CD14-positive monocyte (primary cell): ENCODE results near the gene C19orf85. TPM values are rescaled to one million over a fixed set of nuclear protein-coding genes. Genes with fewer than 3 reads are reported as not detected.

Source experiments
- DNase-seq, 3 donors: peaks; one replicate each; pipeline ENCODE4 v3.0.0-alpha.2; 2011 to 2022
- H2AFZ ChIP-seq: 2 replicates; pipeline ENCODE4 v1.6.0; 2012; ENCODE audit warnings: mild to moderate bottlenecking, low read depth, low read length, inconsistent platforms; ENCODE audit not compliant: insufficient read depth, poor library complexity, severe bottlenecking
- H3K27ac ChIP-seq, 2 donors: 1 replicate in 1 of 2; 2 replicates in 1 of 2; pipeline ENCODE4 v1.5.1; 2012 to 2013; ENCODE audit warnings: low read length in 2 of 2, control low read depth in 1 of 2, inconsistent platforms in 1 of 2, low read depth in 1 of 2, mild to moderate bottlenecking in 1 of 2
- H3K27me3 ChIP-seq, 2 donors: one replicate each; pipeline versions ENCODE4 v1.6.0 to v1.6.1; 2011 to 2013; ENCODE audit warnings: low read length in 2 of 2; ENCODE audit not compliant: control insufficient read depth in 2 of 2, insufficient read depth in 2 of 2
- H3K36me3 ChIP-seq, 2 donors: replicated peaks in 1 of 2; 1 replicate in 1 of 2; 2 replicates in 1 of 2; pipeline versions ENCODE4 v1.5.1 to v1.6.1; 2012 to 2013; ENCODE audit warnings: low read length in 2 of 2, control low read depth in 1 of 2, inconsistent platforms in 1 of 2, mild to moderate bottlenecking in 1 of 2; ENCODE audit not compliant: insufficient read depth in 2 of 2, control insufficient read depth in 1 of 2
- H3K4me1 ChIP-seq, 2 donors: 1 replicate in 1 of 2; 2 replicates in 1 of 2; pipeline versions ENCODE4 v1.5.1 to v1.6.1; 2012 to 2013; ENCODE audit warnings: low read length in 2 of 2, control low read depth in 1 of 2, inconsistent platforms in 1 of 2, mild to moderate bottlenecking in 1 of 2, moderate library complexity in 1 of 2; ENCODE audit not compliant: insufficient read depth in 2 of 2, control insufficient read depth in 1 of 2
- H3K4me2 ChIP-seq: replicated peaks from 2 replicates; pipeline ENCODE3; 2012; ENCODE audit warnings: low read length, moderate library complexity, mild to moderate bottlenecking; ENCODE audit not compliant: poor library complexity, severe bottlenecking; ENCODE audit errors: extremely low read depth
- H3K4me3 ChIP-seq, 3 experiments: fragments of 200-600 bp in 1 of 3; sonication (generic) in 1 of 3; replicated peaks in 1 of 3; 1 replicate in 2 of 3; 2 replicates in 1 of 3; pipeline ENCODE4 v1.5.1; 2011 to 2013; ENCODE audit warnings: low read length in 3 of 3, mild to moderate bottlenecking in 3 of 3, control low read depth in 2 of 3, low read depth in 2 of 3, inconsistent platforms in 1 of 3, moderate library complexity in 1 of 3
- H3K79me2 ChIP-seq: 2 replicates; pipeline ENCODE4 v1.6.0; 2012; ENCODE audit warnings: mild to moderate bottlenecking, control low read depth, inconsistent platforms, low read length, moderate library complexity; ENCODE audit not compliant: insufficient read depth
- H3K9ac ChIP-seq: 2 replicates; pipeline ENCODE4 v1.6.0; 2017; ENCODE audit warnings: low read length, mild to moderate bottlenecking; ENCODE audit not compliant: insufficient read depth, poor library complexity, severe bottlenecking
- H3K9me3 ChIP-seq, 2 donors: replicated peaks in 1 of 2; 1 replicate in 1 of 2; 2 replicates in 1 of 2; pipeline versions ENCODE4 v1.5.1 to v1.6.1; 2012 to 2013; ENCODE audit warnings: low read length in 2 of 2, control low read depth in 1 of 2; ENCODE audit not compliant: control insufficient read depth in 1 of 2, insufficient read depth in 1 of 2
- H4K20me1 ChIP-seq: 2 replicates; pipeline ENCODE4 v1.6.0; 2012; ENCODE audit warnings: mild to moderate bottlenecking, low read length, control low read depth, moderate library complexity; ENCODE audit not compliant: insufficient read depth
- H3K27ac Mint-ChIP-seq, 7 donors: one replicate each; pipeline ENCODE4 v1.8.0; 2020; ENCODE audit warnings: mild to moderate bottlenecking in 7 of 7, mixed read lengths in 7 of 7, moderate library complexity in 6 of 7, inconsistent platforms in 2 of 7
- H3K27me3 Mint-ChIP-seq, 3 donors: one replicate each; pipeline ENCODE4 v1.8.0; 2021 to 2022; ENCODE audit warnings: low read depth in 3 of 3, mild to moderate bottlenecking in 3 of 3, mixed read lengths in 3 of 3, moderate library complexity in 3 of 3, inconsistent platforms in 1 of 3
- H3K36me3 Mint-ChIP-seq, 2 donors: one replicate each; pipeline ENCODE4 v1.8.0; 2020; ENCODE audit warnings: mixed read lengths in 2 of 2, inconsistent platforms in 1 of 2, mild to moderate bottlenecking in 1 of 2
- H3K4me1 Mint-ChIP-seq: one replicate; pipeline ENCODE4 v1.8.0; 2020; ENCODE audit warnings: mild to moderate bottlenecking, mixed read lengths
- H3K4me3 Mint-ChIP-seq, 2 donors: one replicate each; pipeline ENCODE4 v1.8.0; 2020; ENCODE audit warnings: mild to moderate bottlenecking in 2 of 2, mixed read lengths in 2 of 2, moderate library complexity in 1 of 2
- H3K9me3 Mint-ChIP-seq, 7 donors: one replicate each; pipeline ENCODE4 v1.8.0; 2020 to 2022; ENCODE audit warnings: mixed read lengths in 7 of 7, mild to moderate bottlenecking in 6 of 7, moderate library complexity in 6 of 7, inconsistent platforms in 2 of 7
- CTCF ChIP-seq: fragments of 200-600 bp; IDR thresholded peaks from one replicate; pipeline ENCODE4 v1.8.0; 2022; ENCODE audit warnings: antibody characterized with exemption, mild to moderate bottlenecking
- WGBS: methylation state at CpG from one replicate; pipeline ENCODE4 v1.1.5; 2013; ENCODE audit warnings: missing lambda C conversion rate; ENCODE audit not compliant: insufficient coverage; 5-methylcytosine and 5-hydroxymethylcytosine counted together
- intact Hi-C, 2 donors: fragments of 100-400 bp; cut with micrococcal nuclease; formaldehyde crosslinking; loops; one replicate each; pipeline versions ENCODE4 v1.15.0 to v1.15.1; 2023
- polyA plus RNA-seq, 3 donors: library from polyadenylated mRNA; depleted of rRNA in 1 of 3; unstranded in 2 of 3; stranded (reverse) in 1 of 3; fragments of 300-500 nt in 2 of 3; fragments of >200 nt in 1 of 3; fragmentation: Illumina TruSeq in 2 of 3; gene quantifications; 1 replicate in 2 of 3; 2 replicates in 1 of 3; pipeline ENCODE4 v1.2.3, GENCODE V29; 2012 to 2021

C19orf85 gene
- polyA plus RNA-seq, 3 donors = not detected

DNA sequence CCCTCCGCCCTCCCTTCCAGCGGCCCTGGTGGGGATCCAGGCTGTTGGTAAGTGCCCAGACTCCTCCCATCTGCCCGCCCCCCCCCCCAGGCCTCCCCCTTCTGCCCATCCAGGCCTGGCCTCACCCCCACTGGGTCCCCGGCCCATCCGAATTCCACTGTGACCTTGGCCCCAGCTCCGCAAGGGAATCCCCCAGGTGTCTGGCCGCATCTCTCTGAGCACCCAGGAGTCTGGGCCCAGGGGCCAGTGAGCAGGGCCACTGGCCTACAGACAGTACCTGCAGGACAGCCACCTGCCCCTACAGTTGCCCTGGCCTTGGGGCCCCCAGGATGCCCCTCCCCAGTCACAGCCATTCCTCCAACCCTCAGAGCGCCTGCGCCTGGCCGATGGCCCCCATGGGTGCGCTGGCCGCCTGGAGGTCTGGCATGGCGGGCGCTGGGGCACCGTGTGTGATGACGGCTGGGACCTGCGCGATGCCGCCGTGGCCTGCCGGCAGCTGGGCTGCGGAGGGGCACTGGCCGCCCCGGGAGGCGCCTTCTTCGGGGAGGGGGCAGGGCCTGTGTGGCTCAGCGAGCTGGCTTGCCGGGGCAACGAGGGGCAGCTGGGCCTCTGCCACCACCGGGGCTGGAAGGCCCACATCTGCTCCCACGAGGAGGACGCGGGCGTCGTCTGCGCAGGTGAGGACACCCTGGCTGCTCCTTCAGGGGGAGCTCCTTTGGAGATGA, 24.6 kb upstream of the C19orf85 start:
- Mint-ChIP-seq H3K27me3 (peaks cover 19 to 55% (median 21%) of the 10 kb centered on the region in 3 donors), H3K9me3 (no peaks in the 10 kb centered on the region), H3K4me1 (peaks cover 14% of the 10 kb centered on the region), H3K36me3 (no peaks in the 10 kb centered on the region), H3K27ac (no peak overlapping the region), H3K4me3 (no peak overlapping the region)
- Histone ChIP-seq H3K4me1 (peaks cover 10 to 12% of the 10 kb centered on the region in 2 donors), H3K27me3 (peaks cover 0 to 5% of the 10 kb centered on the region in 2 donors), H3K4me2 (no peak overlapping the region), H3K27ac (no peak overlapping the region), H3K9ac (no peak overlapping the region), H2AFZ (no peak overlapping the region), H3K9me3 (no peaks in the 10 kb centered on the region), H3K4me3 (no peak overlapping the region), H4K20me1 (peaks cover 5% of the 10 kb centered on the region), H3K79me2 (no peaks in the 10 kb centered on the region), H3K36me3 (no peaks in the 10 kb centered on the region)
- intact Hi-C loops = no loop called here
- no peak for DNase-seq
- TF ChIP-seq CTCF = no peak
- 68% methylated on average over 31 of the region's 36 CpGs for WGBS

DNA sequence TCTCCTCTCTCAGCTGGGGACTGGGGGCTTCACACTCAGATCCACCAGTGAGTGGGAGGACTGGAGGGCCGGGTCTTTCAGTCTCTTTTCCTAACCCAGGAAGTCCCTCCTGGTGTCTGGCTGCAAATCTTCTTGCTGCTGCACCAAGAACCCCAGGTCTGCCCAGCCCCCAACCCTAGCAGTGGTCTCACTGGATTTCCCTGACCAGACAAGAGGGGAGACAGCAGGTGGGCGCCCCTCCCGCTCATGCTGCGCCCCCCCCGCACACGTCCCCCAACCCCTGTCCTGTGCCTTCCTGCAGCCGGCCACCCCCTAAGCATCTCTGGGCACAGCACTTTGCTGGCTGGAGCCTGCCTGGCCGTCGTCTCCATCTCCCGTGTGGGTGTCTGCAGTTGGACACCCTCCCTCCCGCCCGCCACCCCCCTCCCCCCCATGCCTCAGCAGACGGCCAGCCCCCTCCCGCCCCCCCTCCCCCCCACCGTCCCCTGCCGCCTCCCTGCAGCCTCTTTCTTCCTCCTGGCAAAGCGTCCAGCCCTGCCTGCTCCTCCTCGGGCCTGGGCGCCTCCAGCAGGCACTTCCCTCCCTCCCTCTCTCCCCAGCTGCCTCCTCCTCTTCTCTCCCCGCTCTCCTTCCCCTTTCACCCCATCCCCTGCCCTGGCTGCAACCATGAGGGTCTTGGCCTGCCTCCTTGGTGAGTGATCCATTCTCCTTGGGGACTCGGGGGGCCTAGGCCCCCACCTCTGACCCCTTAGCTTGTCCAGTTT, 23.6 kb upstream of the C19orf85 start, which contains the start of gene SSC5D:
Gene SSC5D, plus strand, starts transcription at position 513 of the 764 bp plus-strand sequence. Its CDS starts 154 bp downstream, at position 667.
- Histone ChIP-seq H3K9me3 (no peaks in the 10 kb centered on the region), H3K27me3 (peaks cover 0 to 5% of the 10 kb centered on the region in 2 donors), H3K27ac (no peak within 1 kb of the TSS), H3K36me3 (peaks cover 6 to 9% of the 10 kb centered on the region in 2 donors), H4K20me1 (peaks cover 16% of the 10 kb centered on the region), H3K4me1 (peaks cover 12 to 17% of the 10 kb centered on the region in 2 donors), H3K4me2 (no peak within 1 kb of the TSS), H3K4me3 (no peak within 1 kb of the TSS), H2AFZ (no peak within 1 kb of the TSS), H3K9ac (no peak within 1 kb of the TSS), H3K79me2 (no peaks in the 10 kb centered on the region)
- intact Hi-C loops = no loop called here
- no peak for TF ChIP-seq CTCF
- DNase-seq = no peak
- peaks cover 5% of the 10 kb centered on the region in 2 donors for H3K36me3 Mint-ChIP-seq
- H3K4me3 Mint-ChIP-seq = peak within 1 kb of the TSS in 1 of 2 donors; percentile 20
- peaks cover 17 to 48% (median 19%) of the 10 kb centered on the region in 3 donors for H3K27me3 Mint-ChIP-seq
- peak within 1 kb of the TSS in 4 of 7 donors; percentile 21 to 55 (median 46) for H3K27ac Mint-ChIP-seq
- WGBS = 34% methylated on average over 10 of the region's 21 CpGs
- no peaks in the 10 kb centered on the region for H3K9me3 Mint-ChIP-seq
- peaks cover 14% of the 10 kb centered on the region for H3K4me1 Mint-ChIP-seq
